ENCODE measurements around the gene DKC1.

Gene DKC1

DNA sequence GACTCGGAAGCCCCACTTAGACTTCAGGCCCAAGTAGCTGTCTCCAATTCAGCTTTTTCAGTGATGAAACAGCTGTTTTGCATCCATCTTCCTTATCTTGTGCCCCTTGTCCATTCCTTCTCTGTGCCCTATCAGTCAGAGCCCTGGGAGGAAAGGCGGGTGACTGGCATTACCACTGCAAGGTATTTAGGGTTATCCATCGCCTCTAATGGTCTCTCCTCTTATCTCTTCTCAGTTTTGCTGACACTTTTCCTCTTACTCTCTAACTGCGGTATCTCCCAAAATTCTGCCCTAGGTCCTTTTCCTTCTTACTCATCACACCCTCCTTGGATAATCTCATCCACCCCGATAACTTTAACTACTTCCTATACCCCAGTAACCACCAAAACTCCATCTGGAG is 25.5 kb upstream of the DKC1 start:
- DNase-seq (ENCODE audit: low read depth in 1 of 2, low spot score in 1 of 2): no peak

DNA sequence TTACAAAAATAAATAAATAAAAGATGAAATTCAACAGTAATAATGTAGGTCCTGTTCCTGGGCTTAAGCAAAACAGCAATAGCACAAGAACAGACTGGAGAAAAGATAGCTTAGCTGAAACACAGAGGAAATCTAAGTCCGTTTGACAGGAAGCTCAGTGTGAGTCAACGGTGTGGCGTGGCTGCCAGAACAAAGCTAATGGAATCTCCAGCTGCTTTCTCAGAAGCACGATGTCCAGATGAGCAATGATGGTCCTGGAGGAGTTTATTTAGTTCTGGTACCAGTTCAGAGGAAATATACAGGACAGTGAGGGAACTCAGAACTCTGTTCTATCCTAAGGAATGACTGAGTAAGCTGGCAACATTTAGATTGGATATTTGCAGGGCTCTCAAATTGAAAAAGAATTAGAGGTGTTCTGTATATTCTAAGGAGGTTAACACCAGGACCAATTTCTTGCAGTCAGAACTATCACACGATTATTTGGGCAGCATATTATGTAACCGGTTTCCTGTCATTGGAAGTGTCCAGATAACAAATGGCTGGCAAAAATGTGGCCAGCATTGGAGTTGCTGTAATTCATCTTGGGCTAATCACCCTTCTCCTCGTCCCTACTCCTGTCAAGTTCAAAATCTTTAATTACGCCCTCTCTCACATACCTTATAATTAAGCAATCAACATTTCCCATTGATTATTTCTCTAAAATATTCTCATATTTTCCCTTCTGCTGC is 24.5 kb upstream of the DKC1 start:
- no peak for DNase-seq (ENCODE audit: low read depth in 1 of 2, low spot score in 1 of 2)

DNA sequence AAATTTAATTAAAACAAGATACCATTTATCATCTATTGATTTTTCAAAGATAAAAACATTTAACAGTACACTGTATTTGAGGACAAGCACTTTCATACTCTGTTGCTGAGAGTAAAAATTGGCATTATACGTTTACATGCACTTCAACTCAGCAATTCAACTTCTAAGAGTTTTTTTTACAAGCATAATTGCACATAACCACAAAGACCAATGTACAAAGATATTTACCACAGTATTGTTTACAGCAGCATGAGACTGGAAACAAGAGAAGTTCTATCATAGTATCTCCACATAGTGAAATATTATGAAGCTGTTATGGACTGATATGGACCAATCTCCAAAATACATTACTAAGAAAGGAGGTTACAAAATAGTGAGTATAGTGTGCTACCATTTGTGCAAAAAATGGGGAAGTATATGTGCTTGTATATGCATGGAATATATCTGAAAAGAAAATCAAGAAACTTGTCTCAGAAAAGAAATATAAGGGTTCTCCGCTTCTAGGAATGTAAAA is 22.7 kb upstream of the DKC1 start:
- DNase-seq (ENCODE audit: low read depth in 1 of 2, low spot score in 1 of 2): no peak

DNA sequence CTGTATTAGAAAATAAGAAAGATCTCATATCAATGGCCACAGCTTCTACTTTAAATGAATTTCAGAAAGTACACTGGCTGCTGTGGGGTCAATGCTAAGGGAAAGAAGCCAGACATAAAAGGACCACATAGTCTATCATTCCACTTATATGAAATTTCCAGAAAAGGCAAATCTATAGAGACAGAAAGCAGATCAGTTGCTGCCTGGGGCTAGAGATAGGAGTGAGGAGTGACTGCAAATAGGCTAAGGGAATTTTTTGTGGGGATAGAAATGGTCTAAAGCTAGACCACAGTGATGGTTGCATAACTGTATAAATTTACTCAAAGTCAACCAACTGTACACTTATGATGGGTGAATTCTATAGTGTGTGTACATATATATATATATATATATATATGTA is 20.1 kb upstream of the DKC1 start:
- no peak for DNase-seq (ENCODE audit: low read depth in 1 of 2, low spot score in 1 of 2)

DNA sequence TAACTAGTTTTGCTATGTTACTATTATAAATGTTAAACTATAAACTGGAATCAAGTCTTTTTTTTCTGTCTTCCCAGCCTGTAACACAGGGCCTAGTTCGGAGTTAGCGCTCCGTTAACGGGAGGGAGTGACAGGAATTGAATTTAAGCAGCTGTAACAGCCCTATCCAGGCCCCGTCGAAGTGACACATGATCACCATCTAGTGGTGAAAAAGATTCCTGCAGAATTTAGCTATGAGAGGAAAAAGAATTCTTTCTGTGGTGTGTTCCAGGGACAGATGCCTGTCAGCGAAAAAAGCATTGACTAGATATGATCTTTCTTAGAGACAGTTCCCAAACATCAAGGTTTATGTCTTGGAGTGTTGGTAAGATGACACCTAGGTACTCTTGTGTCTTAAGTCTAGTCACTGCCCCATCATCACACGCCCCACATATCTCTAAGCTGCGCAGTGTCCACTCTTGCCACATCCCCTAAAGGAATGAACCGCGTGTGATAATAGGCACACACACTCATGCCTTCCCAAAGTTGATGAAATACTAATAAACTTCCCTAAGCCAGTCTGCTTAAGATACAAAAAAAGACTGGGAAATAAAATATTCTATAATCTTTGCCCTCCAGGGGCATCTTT is 13.8 kb upstream of the DKC1 start:
- DNase-seq (ENCODE audit: low read depth in 1 of 2, low spot score in 1 of 2): peak in 1 of 2 donors; percentile 39

DNA sequence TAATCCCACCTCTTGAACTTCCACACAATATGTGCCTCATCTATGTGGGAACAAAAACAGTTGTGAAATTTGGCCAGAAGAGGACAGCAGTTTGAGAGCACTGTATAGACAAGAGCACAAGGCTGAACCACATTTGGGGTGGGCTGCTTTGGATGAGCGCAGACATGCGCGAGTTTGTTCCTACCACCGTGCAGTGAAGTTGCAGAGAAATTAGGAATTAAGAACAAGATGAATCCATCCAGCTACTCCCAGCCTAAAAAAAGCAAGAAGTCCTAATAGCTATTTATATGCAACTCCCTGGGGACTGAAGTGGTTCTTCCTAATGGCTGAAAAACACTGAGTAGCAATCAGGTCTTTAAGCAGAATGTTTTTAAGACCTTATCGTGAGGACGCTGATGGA is 12.8 kb upstream of the DKC1 start:
- no peak for DNase-seq (ENCODE audit: low read depth in 1 of 2, low spot score in 1 of 2)

DNA sequence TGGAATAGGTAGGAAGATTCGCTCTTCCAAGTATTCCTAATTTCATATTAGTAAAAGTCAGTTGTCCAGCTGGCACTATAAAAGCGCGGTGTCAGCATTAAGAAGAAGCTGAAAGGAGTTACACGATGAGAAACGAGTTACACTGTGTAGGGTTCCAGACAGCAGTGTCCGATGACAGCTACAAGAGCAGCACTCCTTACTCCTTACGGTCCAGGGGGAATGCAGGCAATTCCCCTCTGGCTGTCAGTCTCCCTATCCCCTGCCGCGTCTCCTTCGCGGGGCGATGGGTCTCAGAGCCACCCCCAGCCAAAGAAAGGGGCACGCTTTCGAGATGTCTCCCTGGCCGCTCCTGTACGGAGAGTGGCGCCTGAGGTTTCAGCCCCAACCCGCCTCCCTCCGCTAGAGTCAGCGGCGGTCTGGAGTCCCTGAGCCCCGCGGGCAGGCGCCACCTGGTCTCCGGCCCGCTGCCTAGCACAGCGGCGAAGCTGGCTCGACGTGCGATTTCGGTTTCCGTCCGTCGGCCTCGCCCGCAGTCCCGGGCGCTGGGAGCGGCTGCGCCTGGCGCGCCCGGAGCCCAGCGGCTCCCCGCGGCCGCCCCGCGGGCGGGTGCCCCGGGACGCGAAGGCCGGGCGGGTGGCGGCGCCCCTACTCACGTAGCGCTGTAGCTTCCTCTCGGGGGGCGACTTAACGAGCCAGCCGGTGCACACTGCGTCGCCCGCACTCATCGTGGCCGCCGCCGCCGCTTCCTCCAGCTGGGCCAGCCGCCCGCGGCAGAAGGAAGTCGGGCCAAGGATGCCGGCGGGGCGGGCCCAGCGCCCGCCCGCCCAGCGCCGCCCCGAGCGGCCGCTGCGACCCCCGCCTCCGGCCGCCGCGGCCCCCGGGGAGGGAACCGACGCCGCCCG is 12.1 kb upstream of the DKC1 start, which contains the start of gene GAB3:
Gene GAB3, minus strand, starts transcription at position 777 of the 902 bp plus-strand sequence. Its CDS starts 52 bp downstream, at position 725.
- peak in 1 of 2 donors; percentile 13 for DNase-seq (ENCODE audit: low read depth in 1 of 2, low spot score in 1 of 2)

DNA sequence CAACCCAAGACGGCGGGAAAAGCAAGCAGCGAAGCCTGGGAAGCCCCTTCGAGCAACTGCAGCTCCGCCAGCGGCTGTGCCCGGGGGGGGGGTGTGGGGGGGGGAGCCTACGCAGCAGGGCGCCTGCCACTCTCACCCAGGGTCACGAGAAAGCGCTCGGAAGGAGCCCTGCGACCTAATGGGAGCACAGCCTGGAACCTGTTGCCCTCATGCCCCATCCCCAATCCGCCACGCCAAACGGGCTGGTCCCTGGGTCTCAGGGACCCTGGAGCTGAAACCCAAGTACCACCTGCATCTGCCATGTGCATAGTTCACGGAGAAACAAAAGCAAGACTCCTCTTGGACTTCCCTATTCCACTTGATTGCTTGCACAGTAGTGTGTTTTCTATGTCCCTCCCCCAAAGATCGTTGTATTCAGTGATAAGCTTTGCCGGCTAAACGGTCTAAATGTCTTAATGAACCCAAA is 11.4 kb upstream of the DKC1 start:
- no peak for DNase-seq (ENCODE audit: low read depth in 1 of 2, low spot score in 1 of 2)

DNA sequence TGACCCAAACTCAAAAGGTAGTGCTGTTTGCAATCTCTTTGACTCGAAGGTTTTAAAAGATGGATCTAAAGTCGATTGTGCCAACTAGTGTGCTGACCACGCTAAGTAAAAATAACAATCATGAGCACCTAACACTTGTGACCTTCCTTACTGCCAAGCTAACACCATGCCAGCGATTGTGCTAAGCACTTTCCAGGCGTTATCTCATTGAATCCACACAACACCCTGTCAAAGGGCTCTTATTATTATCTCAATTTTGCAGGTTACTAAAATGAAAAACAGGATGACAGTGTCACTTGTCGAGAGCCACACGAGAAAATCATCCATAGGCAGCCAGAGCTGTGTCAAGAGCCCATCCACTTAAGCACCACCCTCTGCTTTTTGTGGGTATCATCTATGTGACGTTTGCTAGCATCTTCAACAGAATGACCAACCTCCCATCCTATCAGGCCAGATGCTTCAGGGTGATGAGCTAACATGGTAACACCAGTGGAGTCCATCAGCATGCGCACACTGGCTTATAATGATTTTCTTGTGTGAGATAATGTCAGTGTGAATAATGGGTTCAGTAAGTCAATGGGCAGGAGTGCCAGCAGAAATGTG is 10.9 kb upstream of the DKC1 start:
- DNase-seq (ENCODE audit: low read depth in 1 of 2, low spot score in 1 of 2): no peak

DNA sequence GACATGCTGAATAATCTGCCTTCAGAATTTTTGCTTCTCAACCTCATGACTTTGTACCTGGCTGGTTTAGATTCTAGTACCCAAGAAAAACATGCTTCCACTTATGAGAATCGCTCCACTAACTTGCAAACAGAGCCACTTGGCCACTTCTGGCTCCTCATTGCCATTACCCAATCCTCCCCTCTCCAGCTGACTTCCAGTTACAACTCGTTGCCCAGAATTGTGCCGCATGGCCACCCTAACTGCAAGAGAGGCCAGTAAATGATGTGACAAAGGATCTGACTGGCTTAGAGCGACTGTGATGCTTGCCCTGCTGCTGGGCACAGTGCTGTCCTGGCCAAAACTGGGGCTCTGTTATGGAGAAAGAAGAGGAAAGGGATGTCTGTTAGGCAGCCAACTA is 4.0 kb upstream of the DKC1 start:
- DNase-seq (ENCODE audit: low read depth in 1 of 2, low spot score in 1 of 2): no peak

DNA sequence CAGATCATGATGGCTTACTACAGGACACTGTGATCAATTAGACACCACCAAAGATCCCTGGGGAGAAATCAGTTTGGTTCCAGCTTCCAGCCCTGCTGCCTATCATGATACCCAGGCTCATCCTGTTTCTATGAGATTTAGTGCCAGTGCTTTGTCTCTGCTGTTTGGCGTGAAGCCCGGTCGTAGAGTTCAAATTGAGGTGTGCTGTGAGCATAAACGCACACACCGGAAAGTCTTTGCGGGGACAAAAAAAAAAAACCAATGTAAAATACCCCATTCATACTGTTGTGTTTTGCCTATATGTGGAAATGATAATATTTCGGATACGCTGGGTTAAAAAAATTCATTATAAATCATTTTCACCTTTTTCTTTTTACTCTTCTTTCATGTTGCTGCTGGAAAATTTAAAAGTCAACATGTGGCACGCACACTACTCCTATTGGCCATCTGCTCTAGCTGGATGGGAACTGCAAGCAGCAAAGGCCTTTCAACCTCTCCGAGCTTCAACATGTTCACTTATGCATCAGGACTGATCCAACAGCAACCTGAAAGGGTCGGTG is 607 bp upstream of the DKC1 start:
- no peak for DNase-seq (ENCODE audit: low read depth in 1 of 2, low spot score in 1 of 2)

DNA sequence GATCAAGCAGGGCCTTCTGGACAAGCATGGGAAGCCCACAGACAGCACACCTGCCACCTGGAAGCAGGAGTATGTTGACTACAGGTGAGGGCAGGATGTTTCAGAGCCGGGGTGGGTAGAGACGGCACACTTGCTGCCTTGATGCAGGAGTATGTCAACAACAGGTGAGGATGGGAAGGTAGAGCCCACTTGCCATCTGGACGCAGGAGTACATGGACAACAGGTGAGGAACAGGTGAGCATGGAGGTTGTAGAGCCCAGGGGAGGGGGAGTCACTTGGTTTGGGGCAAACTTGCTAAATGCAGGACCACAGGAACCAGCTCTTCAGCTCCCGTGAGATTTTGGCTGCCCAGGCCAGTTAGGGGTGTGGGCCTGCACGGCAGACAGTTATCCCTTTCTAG is 12.0 kb downstream of the DKC1 start:
- DNase-seq (ENCODE audit: low read depth in 1 of 2, low spot score in 1 of 2): no peak

DNA sequence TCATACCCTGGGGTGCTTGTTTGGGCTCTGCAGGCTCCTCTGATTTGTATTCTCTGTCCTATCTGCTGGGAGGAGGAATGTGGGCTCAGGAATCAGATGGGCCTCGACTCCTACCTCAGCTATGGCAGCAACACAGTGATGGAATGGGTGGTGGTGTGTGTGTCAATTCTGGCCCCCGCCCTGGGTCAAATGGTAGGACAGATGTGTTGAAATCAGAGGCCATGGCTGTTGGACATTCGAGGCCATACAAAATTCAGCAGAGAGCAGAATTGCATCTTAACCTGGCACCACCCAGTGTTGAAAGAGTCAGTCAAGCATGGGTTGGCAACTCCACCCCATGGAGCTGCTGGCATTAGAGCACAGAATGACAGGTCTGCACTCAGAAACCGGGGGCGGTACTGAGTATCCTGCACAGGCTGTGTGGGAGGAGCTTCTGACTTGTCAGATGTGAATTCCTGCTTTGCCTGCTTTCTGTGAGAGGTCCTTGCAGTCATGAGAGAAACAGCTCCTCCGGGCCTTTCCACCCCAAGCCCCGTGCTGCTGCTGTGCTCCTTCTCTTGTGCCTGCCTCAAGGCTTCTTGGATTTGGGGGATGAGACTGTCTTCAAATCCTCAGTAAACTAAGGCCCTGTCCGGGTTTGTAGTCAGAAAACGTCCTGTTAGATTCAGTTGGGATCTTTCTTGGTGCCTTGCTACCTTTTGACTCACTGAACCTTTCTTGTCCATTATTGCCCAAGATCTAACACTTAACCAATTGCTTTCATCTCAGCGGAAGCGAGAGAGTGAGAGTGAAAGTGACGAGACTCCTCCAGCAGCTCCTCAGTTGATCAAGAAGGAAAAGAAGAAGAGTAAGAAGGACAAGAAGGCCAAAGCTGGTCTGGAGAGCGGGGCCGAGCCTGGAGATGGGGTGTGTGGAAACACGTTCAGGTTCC is 13.0 kb downstream of the DKC1 start:
- DNase-seq (ENCODE audit: low read depth in 1 of 2, low spot score in 1 of 2): peak in 1 of 2 donors; percentile 1

DNA sequence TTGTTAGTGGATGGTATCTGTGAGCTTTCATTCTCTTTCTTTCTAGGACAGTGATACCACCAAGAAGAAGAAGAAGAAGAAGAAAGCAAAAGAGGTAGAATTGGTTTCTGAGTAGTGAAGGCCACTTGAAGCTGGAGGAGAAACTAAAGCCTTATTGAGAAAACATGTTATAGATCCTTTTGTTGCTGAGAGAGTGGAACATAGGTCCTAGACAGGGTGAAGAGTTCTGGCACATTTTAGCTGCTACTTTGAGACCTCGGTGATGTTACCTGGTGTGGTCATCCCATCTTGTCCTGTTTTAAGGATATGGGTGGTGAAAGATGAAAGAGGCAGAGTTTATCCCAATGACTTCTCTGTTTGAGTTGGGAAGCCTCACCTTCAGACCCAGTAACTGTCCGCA is 14.1 kb downstream of the DKC1 start:
- DNase-seq (ENCODE audit: low read depth in 1 of 2, low spot score in 1 of 2): no peak

DNA sequence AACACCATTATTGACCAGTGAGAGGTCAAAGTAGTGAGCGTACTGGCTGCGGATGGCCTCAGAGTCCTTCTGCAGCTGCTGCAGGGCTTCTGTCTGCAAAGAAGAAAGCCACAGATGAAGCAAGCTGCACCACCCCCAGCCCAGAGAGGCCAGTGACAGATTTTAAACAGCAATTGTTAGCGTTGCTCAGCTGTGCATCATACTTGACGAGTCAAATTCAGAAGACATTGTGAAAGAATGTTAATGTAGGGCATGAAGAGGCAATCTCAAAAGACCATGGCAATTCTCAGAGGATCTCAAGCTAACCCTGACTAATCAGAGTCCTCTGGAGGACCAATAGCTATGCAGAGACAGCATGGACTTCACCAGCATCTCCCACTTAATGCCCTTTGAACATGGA is 16.6 kb downstream of the DKC1 start:
- DNase-seq (ENCODE audit: low read depth in 1 of 2, low spot score in 1 of 2): no peak

DNA sequence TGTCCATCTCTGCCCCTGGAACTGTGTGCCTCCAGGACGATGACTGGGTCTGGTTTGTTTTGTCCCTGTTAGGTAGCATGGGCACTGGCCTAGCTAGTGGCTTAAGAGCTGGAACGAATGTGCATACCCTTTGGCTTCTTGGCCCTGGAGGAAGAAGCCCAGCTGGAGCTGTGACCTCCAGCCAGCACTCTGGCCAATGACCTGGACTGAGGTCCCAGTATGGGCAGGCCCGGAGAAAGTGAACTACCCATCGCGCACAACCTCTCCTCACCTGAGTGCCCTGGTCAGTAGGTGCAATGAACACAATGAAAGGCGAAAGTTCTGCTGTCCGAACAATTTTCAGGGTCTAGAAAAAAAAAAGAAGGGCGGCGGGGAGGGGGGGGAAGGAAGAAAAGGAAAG is 18.3 kb downstream of the DKC1 start:
- no peak for DNase-seq (ENCODE audit: low read depth in 1 of 2, low spot score in 1 of 2)

DNA sequence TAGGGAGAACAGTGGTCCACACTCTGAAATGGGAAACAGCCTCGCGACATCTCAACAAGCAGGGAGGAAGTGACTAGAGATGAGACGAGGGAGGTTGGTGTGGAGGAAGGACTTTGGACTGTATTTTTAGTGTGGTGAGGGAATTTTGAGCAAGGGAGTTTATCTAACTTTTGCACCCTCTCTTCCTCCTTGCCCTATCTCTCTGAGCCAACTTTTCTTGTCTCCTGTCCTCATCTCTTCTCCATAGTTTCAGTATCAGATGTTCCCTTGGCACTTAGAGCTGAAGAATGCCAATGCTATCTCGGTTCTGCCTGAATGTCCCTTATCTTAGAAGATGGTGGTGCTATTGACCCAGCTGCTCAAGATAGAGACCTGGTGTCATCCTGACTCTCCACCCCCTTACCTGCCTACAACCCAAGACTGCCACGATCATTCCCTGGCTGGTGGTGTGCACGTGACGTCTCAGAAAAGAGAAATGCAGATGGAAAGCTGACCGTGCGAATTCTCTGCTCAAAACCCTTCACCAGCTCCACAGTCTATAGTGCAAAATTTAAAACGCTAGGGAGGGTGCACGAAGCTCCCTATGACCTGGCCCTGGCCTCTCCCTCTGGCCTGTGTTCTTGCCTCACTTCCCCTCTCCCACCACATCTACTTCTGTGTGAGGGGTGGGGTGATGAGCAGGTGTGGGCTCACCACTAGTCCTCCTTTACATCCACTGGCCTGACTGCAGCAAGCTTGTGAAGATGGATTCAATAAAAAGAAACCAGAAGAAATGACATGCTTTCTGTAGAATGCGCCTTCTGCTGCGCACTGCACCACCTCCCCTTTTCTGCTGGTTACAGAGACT is 21.7 kb downstream of the DKC1 start:
- DNase-seq (ENCODE audit: low read depth in 1 of 2, low spot score in 1 of 2): no peak

DNA sequence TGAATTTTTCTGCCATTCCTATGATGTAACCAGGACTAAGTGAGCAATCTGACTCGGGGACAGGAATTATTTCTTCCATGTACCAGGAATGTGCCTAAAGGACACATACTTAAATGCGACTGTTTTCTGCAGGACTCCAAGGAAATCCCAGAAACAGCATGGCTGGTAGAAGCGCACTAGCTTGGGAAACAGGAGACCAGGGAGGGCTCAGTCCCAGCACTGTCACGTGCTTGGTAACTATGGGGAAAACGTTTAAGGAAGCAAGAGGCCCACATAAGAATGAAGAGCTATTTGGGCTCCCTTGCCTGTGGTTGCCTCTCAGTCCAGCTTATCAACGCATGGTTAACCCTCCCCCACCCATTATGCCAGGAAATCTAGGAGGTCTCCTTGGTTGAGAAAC is 23.1 kb downstream of the DKC1 start:
- DNase-seq (ENCODE audit: low read depth in 1 of 2, low spot score in 1 of 2): no peak

DNA sequence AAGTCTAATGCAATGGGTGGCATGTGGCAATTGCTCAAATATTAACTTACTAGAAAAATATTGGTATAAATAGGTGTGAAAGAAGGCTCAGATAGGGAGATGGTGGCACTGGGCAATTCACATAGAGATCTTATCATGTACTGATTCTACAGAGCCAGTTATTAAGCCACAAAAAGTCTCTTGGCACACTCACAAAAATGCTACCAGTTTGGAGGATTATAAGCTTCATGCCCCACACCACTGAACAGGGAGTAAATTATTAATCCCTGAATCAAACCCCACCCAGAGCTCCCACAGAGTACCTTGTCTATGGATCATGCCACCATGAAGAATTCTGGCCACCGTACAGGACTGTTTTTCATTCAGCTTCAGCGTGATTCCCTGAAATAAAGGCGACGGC is 28.8 kb downstream of the DKC1 start:
- DNase-seq (ENCODE audit: low read depth in 1 of 2, low spot score in 1 of 2): no peak

Measured in activated CD4-positive, alpha-beta T cell treated with anti-CD3 and anti-CD28 coated beads, Interleukin-2, amount 50 U/mL, for 24 hours (primary cell).